Occipital lobe (tissue), 2 donors: Measurements from ENCODE around the gene SEMA3D. TPM values are rescaled to one million over a fixed set of nuclear protein-coding genes. Genes with fewer than 3 reads are reported as not detected.

Experiments used
- DNase-seq: peaks from one replicate; lab custom pipeline; 2025; lab: John Stamatoyannopoulos, UW
- total RNA-seq: library from RNA; depleted of rRNA; stranded (reverse); fragments of >200 nt; gene quantifications from one replicate; pipeline ENCODE4 v1.2.3, GENCODE V29; 2014

Gene SEMA3D
- total RNA-seq, 1 donor from 2014 or later = 4.4 TPM

DNA sequence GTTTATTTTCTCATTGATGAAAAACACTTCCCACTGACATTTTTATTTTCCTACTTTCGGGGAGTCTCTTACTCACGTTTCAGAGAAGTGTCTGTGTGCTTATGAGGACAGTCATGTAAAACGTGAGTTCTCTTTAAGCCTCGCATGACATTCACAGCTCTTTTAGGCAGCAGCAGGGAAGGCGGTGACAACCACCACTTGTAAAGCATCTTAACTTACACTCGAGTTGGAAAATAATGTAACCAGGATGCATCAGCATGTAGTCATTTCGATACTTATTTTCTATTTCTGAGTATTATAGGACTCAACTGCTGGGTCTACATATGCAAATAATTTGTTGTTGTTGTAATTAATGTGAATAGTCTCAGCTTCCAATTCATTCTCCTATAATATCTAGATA, 153.6 kb downstream of the SEMA3D start:
- DNase-seq = no peak

DNA sequence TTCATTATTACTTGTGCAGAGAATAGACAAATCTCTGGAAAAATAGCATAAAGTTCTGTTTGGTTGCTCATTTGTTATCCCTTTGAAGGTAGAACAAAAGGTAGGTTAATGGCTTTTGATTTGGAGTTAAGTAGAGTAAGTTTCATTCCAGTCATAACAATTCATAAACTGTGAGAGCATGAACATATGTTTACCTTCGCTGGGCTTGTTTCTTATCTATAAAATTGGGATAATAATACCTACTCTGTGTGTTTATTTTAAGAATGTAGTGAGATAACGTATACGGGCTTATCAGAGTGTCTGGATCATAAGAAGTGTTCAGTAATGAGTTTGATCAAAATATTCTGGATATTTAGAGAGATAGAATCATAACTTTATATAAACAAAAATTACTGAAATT, 155.4 kb downstream of the SEMA3D start:
- no peak for DNase-seq

DNA sequence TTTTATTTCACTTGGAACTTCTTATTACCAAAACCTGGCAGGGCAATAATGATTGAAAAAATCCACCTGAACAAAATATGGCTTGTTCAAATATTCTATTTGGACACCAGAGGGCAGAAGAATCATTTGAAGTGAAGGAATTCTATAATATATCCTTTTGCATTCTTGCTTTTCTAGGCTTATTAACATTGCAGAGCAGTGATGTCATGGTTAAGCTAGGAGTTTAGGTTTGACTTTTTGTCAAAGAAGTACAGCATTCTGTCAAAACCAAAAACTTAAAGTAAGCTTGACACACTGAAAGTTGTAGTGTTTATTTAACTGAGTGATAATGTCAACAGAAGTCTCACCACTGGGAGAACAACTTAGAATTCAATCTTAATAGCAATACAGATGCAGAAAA, 156.0 kb downstream of the SEMA3D start:
- DNase-seq = no peak

DNA sequence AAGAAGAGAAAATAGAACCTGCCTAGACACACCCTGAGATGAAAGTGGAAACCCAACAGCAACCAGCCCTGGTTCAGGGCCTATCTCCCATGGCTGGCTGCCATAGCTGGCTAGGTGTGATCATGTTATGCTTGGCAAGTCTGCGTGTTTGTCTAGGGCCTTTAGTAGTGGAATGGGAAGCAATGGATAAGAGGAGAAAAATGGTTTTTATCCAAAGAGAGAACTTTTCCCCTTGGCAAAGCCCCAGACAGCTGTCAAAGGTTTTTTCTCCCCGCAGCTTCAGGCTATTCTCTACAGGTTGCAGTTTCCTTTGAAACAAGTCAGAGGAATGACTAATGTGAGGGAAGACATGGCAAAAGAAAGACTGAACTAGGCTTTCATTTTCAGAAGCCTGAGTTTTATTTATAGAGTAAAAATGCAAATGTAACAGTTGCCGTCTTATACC, 161.5 kb downstream of the SEMA3D start:
- no peak for DNase-seq

DNA sequence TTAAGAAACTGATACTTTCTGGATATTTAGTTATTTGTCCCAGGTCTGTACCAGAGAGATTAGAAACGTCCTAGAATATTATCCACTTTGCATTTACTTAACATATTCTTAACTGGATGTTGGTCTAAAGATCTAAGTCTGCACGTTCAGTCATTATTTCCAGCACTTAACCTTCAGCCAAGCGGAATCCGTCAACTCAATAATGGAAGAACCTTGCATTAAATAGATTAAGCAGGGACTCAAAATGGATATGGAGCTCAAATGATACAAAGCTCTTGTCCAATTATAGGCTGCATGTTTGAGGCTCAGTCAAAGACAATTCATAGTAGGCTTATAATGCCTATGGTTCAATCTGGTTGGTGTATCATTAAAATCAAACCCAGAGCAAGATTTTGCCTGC, 162.9 kb downstream of the SEMA3D start:
- no peak for DNase-seq

DNA sequence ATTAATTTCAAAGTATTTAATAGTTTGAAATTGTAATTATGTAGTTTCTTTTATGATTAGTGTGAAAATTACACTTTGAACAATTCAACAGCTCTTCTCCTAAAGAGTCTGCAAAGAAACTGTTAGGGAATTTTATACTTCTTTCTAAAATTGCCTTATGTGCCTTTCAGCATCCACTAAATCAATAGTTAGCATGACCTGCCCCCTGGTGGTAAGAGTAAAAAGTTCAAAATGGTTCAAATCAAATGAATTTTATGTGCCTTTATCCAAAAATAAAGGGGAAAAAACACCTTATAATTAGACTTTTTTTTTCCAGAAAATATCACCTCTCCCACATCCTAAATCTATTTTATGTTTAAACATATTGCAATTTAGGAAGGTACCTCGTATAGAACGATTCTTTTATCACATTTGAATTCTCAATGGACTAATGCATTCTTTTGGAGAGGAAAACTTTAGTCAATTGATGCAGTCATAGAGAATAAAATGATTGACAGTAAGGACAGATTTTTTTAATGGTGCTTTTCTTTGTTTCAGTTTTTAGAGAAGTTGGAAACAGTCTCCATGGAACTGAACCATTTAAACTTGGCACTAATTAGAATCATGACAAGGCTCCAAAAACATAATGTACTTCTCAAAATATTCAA, 163.7 kb downstream of the SEMA3D start:
- DNase-seq = no peak

DNA sequence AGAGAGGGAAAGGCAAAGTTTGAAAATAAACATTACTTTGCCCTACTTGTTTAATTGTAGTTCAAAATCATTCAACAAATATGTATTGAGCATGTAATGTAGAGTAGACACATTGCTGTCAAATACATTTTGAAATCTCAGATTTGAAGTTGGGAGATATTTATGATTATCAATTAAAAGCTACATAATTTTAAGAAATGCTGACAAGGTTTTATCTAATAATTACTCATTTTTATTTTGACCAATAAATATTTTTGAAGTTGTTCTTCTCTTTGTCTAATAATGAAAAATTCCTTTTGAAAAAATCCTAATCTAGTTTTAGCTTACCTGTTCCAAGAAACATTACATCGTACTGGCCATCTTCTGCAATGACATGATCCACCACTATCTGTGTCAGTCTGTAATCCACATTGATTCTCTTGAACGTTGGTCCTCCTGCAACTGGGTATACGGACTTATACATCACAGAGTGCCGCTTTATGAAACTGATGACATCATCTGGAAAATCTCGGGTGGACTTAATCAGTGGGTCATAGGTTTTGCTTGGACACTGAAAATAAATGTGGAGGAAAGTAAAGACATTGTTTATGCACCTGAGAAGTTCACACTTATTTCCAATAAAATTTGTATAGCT, 164.7 kb downstream of the SEMA3D start:
- DNase-seq = no peak

DNA sequence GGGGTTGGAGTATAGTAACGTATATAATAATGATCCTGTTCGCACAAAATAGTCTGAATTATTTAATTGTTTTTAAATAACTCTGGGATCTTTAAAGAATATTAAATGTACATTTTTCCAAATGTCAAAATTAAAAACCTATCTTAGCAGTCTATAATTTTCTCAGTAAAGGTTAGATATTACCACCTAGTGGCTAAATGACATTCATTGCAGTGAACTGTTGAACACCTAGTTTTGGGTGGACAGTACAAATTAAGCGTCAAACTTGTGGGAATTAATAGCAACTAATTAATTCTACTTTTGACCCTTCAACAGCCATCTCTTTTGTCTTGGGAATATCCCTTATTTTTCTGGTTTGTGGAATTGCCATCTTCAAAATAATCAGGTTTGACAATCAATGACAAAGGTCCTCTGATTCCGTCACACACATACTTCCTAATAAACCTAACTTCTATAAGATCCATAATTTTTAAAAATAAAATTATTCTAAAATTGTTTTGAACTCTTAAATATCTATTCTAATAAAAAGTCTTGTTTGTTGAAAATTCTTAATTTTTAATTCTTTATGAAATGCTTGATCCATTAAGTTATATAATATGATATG, 165.7 kb downstream of the SEMA3D start:
- no peak for DNase-seq

DNA sequence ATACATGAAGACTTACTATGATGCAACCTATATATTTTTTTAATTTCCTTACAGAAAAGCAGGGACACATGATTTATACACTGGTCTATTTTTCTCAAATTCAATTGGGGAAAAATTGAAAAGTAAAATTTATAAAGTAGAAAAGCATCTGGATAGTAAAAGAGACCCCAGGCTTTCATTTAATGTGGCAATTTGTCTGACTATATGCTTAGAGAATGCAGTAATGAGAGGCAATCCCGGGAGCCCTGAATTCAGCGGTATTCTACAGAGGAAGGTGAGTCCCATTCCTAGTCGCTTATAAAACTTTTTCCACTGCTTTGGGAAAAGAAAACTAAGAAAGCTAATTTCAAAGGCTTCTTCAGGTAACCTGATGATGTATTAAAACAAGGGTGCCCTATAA, 167.1 kb downstream of the SEMA3D start:
- DNase-seq = no peak

DNA sequence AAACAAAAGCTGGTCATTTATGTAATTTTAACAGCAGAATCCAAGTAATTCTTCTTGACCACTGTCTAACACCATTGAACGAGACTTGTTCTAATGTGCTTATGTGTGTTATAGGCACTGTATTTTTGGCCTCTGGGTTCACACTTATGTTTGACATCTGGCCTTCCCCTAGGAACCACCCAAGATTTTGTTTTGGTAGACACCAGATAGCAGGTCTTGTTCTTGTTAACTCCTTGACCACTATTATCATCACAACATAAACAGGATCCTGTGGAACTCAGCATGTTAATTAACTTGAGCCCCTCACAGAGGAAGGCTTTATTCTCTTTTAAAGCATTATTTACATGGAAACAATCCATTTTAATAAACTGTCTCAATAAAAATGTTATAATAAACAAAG, 167.7 kb downstream of the SEMA3D start:
- DNase-seq = no peak

DNA sequence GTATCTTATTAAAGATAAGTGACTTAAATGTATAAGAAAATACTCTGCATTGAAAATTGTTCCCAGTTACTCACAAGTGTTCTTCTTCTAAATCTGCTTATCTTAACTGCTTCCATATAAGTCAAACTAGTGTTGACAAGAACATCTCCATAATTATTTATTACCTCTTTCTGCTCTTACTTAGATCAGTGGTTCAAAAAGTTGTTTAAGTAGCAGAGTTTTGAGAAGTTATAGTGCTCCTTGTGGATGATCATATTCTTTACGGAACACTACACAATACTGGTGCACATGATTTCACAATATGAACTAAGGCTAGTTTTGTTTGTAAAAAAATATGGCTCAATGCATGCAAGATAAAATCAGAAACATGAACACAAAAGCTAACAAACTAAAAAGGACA, 168.4 kb downstream of the SEMA3D start:
- DNase-seq = no peak

DNA sequence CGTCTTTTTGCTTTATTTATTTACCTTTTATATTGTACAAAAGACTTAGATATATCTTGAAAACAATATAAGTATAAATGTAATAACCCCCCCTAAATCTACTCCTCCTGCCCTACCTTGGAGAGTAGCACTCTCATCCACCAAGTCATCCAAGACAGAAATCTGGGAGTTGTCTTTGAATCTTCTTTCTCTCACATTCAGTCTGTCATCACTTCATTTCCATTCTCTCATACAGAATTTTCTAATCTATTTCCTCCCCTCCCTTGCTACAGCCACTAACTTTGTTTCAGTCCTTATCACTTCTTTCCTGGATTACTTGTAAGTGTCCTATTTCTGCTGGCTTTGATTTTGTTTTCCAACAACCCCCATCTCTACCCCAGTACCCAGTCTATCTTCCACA, 170.6 kb downstream of the SEMA3D start:
- no peak for DNase-seq

DNA sequence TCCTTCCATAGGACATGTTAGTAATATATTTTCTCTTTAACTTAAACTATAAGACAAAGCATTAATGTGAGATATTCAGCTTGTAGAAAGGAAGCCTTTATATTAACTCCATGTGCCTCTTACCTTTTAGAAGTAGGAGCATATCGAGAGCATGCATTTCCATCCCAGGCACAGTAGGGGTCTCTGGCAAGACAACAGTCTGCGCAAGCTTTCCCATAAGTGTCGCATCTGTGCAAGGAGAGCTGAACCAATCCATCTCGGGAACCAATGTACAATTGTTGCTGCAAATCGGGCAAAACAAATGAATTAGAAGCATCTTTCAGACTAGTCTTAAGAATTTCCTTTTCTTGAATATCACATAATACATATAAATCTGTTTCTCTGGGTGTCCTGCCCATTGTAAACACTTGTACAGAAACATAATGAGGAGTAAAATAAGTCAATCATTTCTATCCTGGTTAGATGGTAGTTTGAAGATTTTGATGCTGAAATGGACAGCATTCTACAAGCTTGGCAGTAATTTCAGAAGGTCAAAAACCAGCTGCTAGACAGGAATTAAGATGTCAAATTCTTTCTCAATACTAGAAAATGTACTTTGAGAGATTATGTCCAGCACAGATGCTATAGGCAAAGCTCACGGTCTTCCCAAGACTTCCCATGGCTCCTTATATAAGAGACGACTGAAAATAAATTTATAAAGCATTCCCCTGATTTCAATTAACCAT, 171.8 kb downstream of the SEMA3D start:
- no peak for DNase-seq

DNA sequence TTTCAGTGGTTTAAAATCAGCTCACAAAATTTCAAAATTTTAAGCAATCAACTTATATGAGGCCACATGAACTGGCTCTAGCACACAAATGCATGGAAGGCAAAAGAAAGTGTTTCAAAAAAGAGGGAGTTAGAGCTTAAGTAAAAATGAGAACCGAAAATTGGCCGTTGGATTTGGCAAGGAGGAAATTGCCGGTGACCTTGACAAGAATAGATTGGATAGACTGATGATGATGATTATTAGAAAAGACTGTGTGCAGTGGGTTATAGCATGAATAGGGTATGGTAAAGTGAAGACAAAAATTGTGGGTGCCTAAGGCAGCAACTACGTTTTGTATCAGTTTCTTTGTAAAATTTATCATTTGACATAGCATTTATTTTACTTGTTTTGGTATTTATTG, 175.7 kb downstream of the SEMA3D start:
- no peak for DNase-seq

DNA sequence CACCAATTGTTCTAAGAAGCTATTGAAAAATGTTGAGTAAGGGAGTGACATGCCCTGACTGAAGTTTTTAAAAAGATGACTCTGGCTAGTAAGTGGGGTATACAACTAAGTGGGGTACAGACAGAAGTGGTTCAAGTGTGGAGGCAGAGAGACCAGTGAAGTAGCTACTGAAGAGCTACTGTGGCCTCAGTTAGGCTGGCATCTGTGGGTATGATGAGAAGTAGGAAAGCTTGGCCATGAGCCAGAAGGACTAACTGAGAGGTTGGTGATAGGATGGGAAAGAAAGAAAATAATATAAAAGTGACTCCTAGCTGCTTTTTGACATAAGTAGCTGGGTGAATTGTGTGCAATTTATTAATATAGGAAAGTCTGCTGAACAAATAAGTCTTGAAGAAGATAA, 176.6 kb downstream of the SEMA3D start:
- no peak for DNase-seq

DNA sequence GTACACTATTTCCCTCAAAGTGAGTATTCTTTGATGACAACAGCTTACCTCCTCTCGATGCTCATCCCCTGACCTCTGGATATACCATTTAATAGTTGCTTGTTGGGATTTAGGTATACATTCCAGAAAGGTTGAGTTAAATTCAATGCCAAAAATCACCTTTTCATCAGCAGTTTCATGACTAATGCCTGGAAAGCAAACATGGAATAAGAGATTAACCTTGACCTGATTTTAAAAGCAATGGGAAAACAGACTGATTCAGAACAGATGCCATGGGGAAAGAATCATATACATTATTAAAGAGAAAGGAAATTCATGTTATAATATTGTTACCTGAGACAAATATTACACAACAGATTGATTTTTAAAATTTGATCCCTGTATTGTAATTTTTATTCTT, 180.1 kb downstream of the SEMA3D start:
- DNase-seq = no peak

DNA sequence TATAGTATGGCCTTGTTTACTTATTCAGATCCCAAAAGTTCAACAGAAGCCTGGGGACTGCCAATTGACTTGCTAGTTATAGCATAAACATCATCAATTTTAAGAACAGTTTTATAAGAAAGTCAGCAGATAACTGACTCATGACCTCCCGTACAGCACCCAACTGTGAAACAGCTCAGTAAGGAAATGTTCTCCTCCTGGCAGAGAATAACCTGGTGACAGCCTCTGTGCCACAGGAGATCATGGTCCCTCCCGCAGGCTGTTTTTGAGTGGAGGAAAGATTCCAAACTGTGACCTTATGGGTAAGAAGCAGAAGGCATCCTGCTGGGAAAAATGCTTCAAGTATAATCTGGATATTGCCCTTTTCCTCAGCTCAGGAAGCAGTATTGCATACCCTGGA, 182.5 kb downstream of the SEMA3D start:
- DNase-seq = no peak

DNA sequence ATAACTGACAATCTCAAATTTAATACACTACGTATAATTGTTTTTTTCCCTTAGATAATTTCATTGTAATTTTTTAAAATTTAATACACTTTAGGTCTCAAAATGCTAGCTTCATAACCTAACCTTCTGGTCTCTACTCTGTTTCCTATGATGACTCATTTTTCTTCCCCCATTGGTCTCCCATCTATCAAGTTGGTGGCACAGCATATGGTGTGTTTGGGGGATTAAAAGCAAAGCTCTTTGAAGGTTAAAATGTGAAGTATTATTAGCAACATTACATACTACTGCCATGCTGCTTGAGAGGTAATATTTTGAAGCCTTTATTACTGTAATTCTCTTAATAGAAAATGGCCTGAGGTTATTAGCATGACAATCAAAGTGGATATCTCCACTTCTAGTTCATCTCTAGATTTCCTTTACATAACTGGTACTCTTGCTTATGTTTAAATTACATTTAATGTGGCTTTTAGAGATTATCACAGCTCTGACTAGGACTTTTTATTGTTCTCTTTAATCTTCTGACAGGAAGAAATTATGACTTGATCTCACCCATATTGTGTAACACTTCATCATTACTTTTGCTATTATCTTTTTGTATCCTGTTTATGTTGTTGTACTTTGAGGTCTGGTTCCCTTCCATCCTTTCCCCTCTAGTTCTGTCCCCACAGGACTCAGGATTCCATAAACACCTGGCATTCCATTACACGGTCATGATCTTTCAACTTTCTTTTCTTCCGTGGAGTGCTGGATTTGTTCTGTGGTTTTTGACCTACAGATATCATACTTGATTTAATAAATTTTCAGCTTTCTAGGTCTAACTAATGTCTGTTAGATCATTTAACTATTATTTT, 185.1 kb downstream of the SEMA3D start:
- no peak for DNase-seq

DNA sequence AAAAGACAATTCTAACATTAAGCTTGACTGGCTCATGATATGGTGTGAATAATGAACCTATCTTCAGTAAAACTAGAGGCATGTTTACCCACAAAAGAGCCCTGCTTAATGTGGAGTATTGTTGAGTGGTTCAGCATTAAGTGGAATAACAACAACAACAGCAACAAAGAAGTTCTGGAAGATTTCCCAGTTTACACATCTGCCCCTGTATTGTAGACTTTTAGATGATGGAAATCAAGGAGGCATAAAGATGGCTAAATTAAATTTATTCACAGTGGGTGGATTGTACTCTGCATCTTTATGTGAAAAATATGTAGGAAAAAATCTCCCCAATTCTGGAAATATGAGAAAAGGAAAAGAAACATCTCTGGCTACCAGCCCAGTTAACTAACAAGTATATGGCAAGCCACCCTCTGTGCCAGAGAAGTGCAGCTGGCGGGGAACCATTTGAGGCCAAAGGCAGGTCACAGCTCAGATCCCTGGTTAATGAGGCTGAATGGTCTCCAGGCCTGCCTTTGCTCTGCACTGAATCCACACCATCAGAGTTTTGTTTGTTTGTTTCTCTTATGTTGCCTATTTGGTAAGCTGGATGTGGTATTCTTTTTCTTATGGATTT, 186.0 kb downstream of the SEMA3D start:
- DNase-seq = no peak

DNA sequence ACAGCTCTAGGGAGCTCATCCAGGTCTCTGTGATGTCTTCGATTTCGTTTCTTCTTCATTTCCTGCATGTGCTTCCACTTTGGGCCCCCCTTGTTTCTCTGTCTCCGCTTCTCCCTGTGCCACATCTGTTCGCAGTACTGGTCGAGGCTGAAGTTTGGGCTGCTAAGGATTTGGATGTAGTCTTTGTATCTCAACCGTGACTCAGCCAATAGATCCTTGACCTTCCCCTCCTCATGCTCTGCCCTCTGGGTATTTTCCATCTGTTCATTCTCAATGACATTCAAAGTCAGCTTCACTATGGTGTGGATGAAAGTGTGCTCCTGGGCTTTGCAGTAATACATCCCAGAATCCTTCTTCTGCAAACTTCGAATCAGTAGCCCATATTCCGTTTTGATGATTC, 187.4 kb downstream of the SEMA3D start:
- DNase-seq = no peak

DNA sequence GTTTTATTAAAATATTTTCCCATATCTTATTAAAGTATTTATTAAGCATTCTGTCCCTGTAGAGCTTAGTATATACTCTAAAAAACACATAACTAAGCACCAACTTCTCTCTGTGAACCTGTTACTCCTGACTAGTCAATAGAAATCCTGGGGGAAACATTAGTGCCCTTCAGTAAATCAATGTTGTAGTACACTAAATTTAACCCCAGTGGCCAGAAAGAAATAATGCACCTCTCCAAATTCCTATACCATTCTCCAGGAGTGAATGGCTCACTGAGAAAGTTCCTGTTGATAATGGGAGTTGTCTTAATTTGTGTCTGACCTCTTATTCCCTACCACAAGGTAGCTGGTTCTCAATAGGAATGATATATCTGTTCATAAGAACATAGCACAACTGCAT, 188.2 kb downstream of the SEMA3D start:
- DNase-seq = no peak
